Heart left ventricle (tissue), 13 donors: ENCODE results near the gene GPR83.
"Not testable (repeated sequence)": the region's sequence is repeated elsewhere in the genome, so short reads cannot be mapped to it uniquely, and the experiment has no call there.

ENCODE experiments used
- POLR2A ChIP-seq, 2 donors: fragments of 450-650 bp; IDR thresholded peaks; one replicate each; pipeline ENCODE4 v1.6.1; 2017; ENCODE audit warnings: antibody characterized with exemption in 2 of 2, mild to moderate bottlenecking in 2 of 2, moderate library complexity in 2 of 2
- TF ChIP-seq, protein P1 (sequence below), 12 donors: fragments of 200-600 bp; sonication (generic) in 4 of 12; IDR thresholded peaks; one replicate each; pipeline versions ENCODE4 v1.5.0 to v1.8.0; 2018 to 2022; ENCODE audit warnings: antibody characterized with exemption in 12 of 12, mild to moderate bottlenecking in 5 of 12
- donor health status: ischemic (EF 13 %, LVEDD 7.1; RV severe dilation, severe dysfunction).
- donor health status: DM: no; HTN: yes; CAD: no.
- donor health status: DM: no; HTN: no; CAD: no.
- donor health status: ischemic (EF 25% LVEDD 6.9; RV normal size, moderate dysfunction).
- donor health status: ischemic (EF 25% LVEDD 5.7; RV mildly dilated, moderate dysfunction).
- donor health status: ischemic (EF 35%, LVEDD 5.7; RV mildly dilated, moderate dysfunction).
- donor health status: nonischemic (EF 11% LVEDD 7.7; RV severe dilation, severe dysfunction).
- donor health status: DM: yes; HTN: yes; CAD: no.
- donor health status: PGD.
- donor health status: ischemic (EF 29% LVEDD 5.4; RV normal size, mild dysfunction).
- donor health status: nonischemic (EF 23%, LVEDD 6.1; RV moderate dilation, normal function).

DNA sequence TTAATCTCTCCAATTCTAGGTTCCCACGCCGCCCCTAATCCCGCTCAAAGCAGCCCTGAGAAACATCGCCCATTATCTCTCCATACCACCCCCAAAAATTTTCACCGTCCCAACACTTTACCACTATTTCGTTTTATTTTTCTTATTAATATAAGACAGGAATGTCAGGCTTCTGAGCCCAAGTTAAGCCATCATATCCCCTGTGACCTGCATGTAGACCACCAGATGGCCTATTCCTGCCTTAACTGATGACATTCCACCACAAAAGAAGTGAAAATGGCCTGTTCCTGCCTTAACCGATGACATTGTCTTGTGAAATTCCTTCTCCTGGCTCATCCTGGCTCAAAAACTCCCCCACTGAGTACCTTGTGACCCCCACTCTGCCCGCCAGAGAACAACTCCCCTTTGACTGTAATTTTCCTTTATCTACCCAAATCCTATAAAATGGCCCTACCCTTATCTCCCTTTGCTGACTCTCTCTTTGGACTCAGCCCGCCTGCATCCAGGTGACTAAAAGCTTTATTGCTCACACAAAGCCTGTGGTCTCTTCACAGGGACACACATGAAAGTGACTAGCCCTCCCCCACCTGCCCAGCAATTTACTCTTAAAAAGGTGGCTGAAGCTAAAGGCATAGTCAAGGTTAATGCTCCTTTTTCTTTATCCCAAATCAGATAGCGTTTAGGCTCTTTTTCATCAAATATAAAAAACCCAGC, 50.2 kb downstream of the GPR83 start:
- TF ChIP-seq, protein P1, sequence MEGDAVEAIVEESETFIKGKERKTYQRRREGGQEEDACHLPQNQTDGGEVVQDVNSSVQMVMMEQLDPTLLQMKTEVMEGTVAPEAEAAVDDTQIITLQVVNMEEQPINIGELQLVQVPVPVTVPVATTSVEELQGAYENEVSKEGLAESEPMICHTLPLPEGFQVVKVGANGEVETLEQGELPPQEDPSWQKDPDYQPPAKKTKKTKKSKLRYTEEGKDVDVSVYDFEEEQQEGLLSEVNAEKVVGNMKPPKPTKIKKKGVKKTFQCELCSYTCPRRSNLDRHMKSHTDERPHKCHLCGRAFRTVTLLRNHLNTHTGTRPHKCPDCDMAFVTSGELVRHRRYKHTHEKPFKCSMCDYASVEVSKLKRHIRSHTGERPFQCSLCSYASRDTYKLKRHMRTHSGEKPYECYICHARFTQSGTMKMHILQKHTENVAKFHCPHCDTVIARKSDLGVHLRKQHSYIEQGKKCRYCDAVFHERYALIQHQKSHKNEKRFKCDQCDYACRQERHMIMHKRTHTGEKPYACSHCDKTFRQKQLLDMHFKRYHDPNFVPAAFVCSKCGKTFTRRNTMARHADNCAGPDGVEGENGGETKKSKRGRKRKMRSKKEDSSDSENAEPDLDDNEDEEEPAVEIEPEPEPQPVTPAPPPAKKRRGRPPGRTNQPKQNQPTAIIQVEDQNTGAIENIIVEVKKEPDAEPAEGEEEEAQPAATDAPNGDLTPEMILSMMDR (IDR thresholded peaks at IDR 0.05) = not testable (repeated sequence)
- TF ChIP-seq POLR2A (IDR thresholded peaks at IDR 0.05) = not testable (repeated sequence)
